NCI-H2227 (cell line): ENCODE results near the gene SCGB1C2.
"Not testable (repeated sequence)": the region's sequence is repeated elsewhere in the genome, so short reads cannot be mapped to it uniquely, and the experiment has no call there.

ENCODE experiments used
- DNase-seq: peaks from one replicate; lab custom pipeline; 2025; ENCODE audit not compliant: unreplicated experiment; lab: John Stamatoyannopoulos, UW

SCGB1C2 gene

GRCh38 chr17:148757-149156 is 11.4 kb downstream of the SCGB1C2 start:
- no peak for DNase-seq

GRCh38 chr17:149231-149630 is 11.9 kb downstream of the SCGB1C2 start:
- no peak for DNase-seq

GRCh38 chr17:149897-150584 is 12.7 kb downstream of the SCGB1C2 start:
- DNase-seq, result no peak

- no peak for DNase-seq
Measured at GRCh38 chr17:151004-151403, 13.6 kb downstream of the SCGB1C2 start.

- DNase-seq, result no peak
Measured at GRCh38 chr17:151886-152859, 14.8 kb downstream of the SCGB1C2 start.

GRCh38 chr17:152860-153420 is 15.6 kb downstream of the SCGB1C2 start:
- DNase-seq, result no peak

- no peak for DNase-seq
Measured at GRCh38 chr17:153851-154250, 16.5 kb downstream of the SCGB1C2 start.

- DNase-seq, result no peak
Measured at GRCh38 chr17:155576-155975, 18.2 kb downstream of the SCGB1C2 start.

- DNase-seq, result no peak
Measured at GRCh38 chr17:156094-156621, 18.8 kb downstream of the SCGB1C2 start.

- DNase-seq, result no peak
Measured at GRCh38 chr17:156946-157345, 19.6 kb downstream of the SCGB1C2 start.

GRCh38 chr17:157901-158300 is 20.5 kb downstream of the SCGB1C2 start:
- DNase-seq, result no peak

- no peak for DNase-seq
Measured at GRCh38 chr17:158379-158778, 21.0 kb downstream of the SCGB1C2 start.

GRCh38 chr17:159609-160008 is 22.2 kb downstream of the SCGB1C2 start:
- no peak for DNase-seq

- no peak for DNase-seq
Measured at GRCh38 chr17:160336-160735, 23.0 kb downstream of the SCGB1C2 start.

GRCh38 chr17:161481-161880 is 24.1 kb downstream of the SCGB1C2 start:
- DNase-seq, result no peak

- no peak for DNase-seq
Measured at GRCh38 chr17:162689-163088, 25.3 kb downstream of the SCGB1C2 start.

GRCh38 chr17:163514-164098 is 26.2 kb downstream of the SCGB1C2 start:
- peak; percentile 12 for DNase-seq

GRCh38 chr17:164303-165235 is 27.2 kb downstream of the SCGB1C2 start:
- peak; percentile 24 for DNase-seq

- no peak for DNase-seq
Measured at GRCh38 chr17:165939-166338, 28.6 kb downstream of the SCGB1C2 start.

GRCh38 chr17:168614-169013 is 31.2 kb downstream of the SCGB1C2 start:
- DNase-seq, result not testable (repeated sequence)
